HG02981 (cell line): ENCODE results near the gene SAMD1.
A peak's percentile ranks its signal among the peaks of the same experiment; 100 is the strongest.

Experiments
- ATAC-seq: cut with Tn5 transposase; IDR thresholded peaks from one replicate; pipeline ENCODE4 v1.9.1; 2021; ENCODE audit warnings: mild to moderate bottlenecking, moderate library complexity; ENCODE audit not compliant: unreplicated experiment

Gene SAMD1

DNA sequence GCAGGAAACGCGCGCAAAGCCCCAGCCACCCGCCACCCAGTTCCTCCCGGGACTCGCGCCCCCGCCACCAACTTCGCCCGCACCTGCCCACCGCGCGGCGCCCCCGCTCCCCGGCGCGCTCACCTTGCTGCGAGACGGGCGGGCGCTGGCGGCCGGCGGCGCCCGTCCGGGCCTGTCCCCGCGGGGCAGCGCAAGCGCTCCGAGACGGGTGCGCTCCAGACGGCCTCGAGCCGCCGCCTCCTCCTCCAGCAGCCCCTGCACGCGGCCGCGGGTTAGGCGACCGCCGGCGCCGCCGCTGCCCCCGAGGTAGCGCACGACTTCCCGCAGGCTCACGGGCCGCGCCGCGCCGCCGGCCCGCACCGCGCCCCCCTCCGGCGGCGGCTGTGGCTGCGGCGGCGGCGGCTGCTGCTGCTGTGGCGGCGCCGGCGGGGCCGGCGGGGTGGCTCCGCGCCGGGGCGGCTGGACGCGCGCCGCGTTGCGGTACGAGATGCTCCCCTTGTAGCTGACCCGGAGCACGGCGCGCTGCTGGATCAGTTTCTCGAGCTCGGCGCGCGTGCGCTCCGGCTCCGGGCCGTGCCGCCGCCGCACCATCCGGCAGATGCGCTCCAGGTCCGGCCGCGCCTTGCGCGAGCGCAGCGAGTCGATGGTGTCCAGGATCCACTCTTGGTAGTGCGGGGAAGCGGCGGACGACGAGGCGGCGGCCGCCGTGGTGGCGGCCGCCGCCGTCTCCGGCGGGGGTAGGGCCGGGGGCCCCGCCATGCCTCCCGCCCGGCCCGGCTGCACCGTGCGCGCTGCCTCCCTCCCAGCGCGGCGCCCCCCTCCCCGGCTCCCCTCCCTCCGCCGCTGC is 666 bp downstream of the SAMD1 start:
- ATAC-seq, result no peak

DNA sequence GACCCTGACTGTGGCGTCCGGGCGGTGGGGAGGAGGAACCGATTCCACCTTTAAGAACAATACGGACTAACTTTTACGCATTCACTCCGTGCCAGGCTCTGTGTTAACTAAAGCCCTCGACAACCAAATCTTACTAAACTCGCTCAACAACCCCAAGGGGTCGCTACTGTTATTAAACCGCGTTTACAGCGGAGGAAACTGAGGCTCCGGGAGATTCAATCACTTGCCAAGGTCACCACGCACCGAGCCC is 1.2 kb downstream of the SAMD1 start:
- no peak for ATAC-seq

DNA sequence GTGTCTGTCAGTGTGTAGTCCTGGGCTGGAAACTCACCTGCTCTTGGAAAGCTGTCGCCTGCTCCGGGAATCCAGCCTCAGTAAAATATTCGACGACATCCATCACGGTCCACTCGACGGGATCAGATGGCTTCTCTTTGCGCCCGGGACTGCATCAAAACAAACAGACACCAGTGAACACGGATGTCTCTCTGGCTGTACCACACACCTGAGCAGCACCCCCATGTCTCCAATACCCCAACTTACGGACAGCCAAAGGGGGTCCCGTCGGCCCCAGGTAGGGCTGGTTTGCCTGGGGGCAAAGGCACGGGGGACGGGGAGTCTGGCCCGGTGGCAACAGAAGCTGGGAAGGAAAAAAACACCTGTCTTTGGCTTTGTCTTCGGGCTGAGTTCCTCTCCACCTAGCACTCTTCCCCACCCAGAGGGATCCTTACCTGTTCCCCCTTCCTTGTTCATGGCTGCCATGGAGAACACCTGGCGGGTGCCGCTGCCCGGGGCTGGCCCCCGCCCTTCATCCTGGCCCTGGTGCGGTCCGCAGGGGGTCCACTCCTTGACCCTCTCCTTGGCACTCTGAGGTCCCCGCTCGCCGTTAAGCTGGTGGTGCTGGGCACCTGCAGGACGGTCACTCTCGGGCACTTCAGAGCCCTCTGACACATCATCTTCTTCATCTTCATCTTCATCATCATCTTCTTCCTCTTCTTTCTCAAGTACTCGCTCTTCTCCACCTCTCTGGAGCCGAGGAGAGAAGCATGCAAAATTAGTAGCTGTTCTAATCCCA is 1.7 kb downstream of the SAMD1 start:
- no peak for ATAC-seq

DNA sequence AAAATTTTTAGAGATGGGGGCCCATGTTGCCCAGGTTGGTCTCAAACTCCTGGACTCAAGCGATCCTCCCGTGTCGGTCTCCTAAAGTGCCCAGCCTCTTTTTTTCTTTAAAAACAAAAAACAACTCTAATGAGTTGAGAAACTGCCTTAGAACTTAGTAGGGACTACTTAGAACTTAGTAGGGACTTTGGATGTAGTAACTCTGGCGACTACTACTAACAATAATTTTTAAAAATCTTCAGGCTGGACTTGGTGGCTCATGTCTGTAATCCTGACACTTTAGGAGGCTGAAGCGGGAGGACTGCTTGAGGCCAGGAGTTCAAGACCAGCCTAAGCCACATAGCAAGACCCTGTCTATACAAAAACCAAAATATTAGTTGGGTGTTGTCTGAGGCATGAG is 4.5 kb downstream of the SAMD1 start:
- no peak for ATAC-seq

DNA sequence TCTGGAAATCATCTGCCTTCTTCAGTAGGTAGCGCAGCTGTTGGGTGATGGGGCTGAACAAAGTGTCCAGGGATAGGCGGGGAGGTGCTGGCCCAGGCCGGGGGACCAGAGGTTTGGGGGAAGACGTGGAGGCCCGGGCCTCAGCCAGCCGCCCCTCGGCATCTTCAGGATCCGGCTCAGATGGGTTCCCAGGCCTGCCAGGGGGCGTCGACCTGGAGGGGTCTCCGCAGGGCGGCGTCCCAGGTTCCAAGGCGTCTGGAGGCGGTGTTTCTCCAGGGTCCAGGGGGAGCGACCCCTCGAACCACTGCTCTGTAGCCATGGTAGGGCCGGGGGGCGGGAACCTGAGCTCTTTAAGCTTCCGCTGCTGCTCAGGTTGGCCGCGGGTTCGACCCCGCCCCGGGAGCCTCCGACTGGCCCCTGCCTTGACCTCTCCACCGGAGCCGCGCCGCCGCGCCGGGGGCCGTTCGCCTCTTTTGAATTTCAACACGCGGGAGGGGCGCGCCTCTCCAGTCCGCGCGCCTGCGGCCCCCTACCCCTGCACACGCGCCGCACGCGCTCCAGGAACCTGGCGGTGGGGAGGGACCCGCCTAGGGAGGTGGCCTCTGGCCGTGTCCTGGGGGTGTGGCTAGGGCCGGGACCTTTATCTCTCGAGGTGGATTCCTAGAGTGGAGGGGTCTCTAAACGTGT is 5.1 kb downstream of the SAMD1 start, which contains the start of gene C19orf67:
C19orf67 (minus strand) TSS at position 475 of the 687 bp plus-strand sequence; CDS start at position 319, 156 bp downstream.
- no peak for ATAC-seq

DNA sequence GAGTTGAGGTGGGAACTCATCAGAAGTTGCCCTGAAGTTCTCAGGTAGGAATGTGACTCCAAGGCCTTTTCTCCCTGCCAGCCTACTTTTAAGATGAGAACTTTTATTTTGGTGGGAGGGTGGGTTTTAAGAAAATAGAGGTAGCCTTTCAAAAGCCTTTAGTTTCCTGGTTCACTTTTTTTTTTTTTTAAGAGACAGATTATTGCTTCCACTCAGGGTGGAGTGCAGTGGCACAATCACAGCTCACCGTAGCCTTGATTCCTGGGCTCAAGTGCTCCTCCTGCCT is 7.9 kb downstream of the SAMD1 start:
- ATAC-seq, result no peak

DNA sequence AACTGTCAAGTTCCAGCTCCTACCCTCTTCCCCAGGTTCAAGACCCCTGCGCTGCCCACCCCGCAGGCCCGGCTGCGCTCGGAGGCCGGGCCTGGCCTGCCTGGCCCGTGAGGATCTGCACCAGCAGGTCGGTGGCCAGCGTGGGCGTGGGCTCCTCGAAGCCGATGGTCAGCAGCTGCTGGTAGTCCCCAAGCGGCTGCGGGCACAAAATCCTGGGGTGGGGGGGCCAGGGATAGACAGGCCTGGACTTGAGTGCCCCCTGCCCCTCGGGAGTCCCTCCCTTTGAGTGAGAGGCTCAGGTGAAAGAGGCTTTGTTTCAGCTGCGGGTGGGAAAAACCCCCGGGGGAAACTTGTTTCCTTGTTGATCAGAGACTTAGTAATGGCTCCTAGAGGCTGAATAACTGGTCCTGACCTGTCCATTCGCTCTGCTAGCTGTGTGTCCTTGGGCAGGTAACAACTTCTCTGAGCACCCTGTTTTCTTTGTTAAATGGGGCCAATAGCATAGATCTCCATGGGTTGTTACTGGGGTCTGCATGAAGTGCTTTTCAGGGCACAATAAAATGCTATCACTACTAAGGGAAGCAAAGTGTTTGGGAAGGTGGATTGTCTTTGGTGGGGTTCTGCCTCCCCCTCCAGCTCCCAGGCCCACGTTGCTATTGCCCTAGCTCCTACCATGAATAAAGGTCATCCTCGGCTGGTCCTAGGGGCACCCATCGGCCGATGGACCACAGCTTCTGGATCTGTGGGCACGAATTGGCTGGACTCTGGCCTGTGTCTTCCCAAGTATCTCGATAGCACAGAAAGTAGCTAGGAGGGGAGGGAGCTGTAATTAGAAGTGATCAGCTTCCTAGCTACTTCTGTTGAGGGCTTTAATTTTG is 8.5 kb downstream of the SAMD1 start:
- no peak for ATAC-seq

DNA sequence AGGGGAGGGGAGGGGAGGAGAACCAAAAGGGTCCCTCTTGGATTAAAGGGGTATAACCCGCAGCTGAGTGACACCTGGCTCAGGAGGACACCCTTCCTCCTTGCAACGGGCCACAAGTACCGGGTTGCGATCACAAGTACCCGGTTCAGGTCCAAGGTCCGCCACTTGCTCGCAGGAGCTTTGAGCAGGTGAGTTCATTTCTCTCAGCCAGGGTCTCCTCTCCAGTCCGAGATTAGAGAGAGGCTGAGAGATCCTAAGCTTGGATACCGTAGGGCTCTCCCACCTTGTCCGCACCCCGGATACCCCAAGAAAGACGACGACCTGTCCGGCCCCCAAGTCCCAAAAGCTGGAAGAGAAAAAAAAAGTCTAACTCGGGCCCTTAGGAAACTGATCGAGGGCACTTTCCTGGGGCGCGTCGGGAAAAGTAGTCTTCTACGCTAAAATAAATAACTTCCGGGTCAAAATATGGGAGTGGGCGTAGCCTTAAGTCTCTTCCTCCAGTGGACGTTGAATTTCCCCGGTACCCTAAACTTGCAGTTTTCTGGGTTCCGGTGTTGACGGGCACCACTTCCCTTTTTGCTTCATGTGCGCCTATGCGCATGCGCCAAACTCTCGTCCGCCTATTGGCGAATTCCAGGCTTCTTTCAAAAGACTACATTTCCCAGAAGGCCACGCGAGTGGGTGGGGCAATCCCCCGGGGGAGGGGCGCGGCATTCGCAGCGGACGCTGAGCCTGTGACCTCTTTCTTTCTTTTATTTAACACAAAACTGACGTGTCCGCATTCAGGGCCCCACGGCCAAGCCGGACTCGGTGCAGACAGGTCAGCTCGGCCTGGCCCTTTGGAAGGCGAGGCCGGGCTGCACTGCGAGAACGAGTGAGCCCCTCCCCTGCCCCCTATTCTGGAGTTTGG is 9.4 kb downstream of the SAMD1 start:
- ATAC-seq, result peak; percentile 77

DNA sequence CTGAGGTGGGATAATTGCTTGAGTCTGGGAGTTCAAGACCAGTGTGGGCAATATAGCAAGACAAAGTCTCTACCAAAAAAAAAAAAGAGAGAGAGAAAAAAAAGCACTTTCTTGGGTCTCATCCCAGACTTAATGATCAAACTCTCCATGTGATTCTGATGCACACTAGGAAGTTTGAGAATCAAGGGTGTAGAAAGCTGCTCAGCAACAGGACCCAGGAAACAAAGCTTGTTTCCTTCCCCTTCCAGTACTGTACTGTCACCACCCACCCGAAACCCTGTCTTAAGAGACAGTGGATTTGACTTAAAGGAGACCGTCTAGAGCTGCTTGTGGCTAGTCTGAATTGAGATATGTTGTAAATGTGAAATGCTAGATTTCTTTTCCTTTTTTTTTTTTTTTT is 12.1 kb downstream of the SAMD1 start:
- no peak for ATAC-seq

DNA sequence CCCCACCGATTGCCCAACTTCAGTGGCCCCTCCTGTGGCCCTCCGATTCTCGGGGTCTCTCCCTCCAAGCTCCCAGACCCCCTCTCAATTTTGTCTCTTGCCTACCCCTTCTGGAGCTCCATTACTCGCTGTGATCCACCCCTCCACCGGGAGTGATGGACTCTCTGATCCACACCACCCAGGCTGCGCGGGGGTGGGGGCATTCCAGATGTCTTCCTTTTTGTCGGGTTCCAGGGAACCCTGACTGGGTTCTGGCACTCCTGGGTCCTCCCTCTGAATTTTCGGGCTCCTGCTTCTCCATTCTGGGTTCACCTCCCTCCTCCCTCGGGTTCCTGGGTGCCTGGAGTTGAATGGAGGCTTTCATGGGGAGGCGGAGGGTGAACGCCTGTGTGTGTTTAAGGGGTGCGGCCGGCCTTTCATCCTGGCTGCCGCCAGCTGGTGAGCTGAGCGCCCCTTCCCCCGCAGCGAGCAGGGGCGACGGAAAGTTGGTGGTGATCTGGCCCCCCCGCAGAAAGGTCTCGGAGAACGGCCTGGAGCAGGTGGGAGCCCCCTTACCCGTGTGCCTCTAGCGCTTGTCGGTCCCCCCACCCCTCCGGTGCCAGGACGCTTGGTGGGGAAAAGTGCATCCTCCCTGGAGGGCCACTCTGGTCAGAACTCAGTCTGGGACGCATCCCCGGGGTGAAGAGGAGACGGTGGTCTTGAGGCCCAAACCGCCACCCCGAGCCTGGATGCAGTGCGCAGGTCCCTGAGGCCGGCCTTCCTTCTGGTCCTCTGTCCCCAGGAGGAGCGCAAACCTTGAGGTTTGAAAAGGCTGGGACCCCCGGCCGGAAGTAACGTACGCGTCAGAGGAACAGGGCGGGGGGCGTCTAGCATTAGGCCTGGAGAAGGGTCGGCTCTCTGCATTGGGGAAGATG is 16.4 kb downstream of the SAMD1 start:
- no peak for ATAC-seq

DNA sequence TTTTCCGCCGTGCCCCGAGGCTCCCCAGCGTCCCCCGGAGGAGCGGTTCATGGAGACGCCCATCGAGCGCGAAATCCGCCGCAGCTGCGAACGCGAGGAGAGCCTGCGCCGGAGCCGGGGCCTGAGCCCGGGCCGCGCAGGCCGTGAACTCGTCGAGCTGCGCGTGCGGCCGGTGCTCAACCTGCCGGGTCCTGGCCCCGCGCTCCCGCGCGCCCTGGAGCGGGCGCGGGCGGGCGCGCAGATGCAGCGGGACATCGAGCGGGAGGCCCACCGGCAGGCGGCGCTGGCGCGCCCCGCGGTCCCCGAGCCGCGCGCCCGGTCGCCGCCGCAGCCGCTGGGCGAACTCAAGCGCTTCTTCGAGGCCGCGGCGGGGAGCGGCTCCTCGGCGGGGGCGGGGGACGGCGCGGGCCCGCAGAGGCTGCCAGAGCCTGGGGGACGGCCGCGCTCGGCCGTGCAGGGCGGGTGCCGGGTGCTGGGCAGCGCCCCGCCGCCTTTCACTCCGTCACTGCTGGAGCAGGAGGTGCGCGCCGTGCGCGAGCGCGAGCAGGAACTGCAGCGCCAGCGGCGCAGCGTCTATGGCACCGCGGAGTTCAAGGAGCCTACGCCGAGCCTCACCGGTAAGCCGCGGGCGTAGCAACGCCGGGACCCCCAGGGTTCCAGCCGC is 17.2 kb downstream of the SAMD1 start:
- ATAC-seq, result peak; percentile 45

DNA sequence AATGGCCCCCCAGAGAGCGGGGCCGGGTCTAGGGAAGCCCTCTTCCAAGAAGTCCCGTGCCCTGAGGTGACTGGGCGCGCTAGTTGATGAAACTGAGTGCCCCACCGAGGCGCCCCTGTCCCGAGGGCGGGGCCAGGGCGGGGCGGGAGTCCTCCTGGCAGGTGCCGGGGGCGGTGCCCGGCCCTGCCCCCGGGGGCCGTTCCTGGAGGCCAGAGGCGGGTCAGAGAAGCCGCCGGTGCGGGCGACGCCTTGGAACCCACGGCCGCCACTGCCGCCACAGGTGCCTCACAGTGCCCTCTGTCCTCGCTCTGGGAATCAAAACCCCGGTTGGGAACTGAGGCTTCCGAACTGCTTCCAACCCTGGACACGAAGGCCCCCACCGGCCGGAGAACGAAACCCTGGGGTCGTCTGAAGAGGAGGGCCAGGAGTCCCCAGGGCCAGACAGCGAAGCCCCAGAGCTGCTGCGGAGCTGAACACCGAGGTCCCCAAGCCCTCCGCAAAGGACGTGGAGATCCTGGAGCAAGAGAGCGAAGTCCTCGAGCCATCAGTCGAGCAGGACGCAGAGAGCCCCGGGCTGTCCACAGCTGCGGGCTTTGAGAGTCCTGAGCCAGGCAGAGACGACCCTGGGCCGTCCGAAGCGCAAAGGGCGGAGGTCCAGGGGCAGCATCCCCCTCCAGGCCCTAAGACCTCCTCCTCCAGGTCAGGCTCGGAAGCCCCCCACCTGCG is 17.9 kb downstream of the SAMD1 start, which contains the start of gene MISP3:
MISP3 (plus strand) TSS at position 252 of the 726 bp plus-strand sequence. CDS start 524 bp downstream, outside the sequence.
- no peak for ATAC-seq

DNA sequence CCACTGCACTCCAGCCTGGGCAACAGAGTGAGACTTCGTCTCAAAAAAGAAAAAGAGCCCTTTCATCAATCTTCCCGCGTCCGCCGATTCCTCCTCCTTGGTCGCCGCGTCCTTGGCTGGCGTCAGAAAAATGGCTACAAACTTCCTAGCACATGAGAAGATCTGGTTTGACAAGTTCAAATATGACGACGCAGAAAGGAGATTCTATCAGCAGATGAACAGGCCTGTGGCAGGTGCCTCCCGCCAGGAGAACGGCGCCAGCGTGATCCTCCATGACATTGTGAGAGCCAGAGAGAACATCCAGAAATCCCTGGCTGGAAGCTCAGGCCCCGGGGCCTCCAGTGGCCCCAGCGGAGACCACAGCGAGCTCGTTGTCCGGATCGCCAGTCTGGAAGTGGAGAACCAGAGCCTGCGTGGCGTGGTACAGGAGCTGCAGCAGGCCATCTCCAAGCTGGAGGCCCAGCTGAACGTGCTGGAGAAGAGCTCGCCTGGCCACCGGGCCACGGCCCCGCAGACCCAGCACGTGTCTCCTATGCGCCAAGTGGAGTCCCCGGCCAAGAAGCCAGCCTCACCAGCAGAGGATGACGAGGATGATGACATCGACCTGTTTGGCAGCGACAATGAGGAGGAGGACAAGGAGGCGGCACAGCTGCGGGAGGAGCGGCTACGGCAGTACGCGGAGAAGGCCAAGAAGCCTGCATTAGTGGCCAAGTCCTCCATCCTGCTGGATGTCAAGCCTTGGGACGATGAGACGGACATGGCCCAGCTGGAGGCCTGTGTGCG is 20.1 kb downstream of the SAMD1 start:
- no peak for ATAC-seq

DNA sequence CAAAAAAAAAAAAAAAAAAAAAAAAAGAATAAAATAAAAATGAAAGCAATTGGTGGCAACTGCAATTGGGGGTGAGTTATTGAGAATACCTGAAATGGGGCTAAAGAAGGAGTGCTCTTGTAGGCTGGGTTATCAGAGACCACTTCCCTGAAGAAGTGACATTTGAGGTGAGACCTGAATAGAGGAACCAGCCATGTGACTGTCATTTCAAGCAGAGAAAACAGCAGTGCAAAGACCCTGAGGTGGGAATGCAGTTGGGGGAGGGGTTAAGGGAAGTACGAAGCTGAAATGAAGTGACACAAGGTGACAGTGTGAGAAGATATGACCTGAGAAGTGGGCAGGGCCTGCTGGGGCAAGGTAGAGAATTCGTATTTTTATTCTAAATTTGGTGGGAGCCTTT is 24.4 kb downstream of the SAMD1 start:
- ATAC-seq, result no peak

DNA sequence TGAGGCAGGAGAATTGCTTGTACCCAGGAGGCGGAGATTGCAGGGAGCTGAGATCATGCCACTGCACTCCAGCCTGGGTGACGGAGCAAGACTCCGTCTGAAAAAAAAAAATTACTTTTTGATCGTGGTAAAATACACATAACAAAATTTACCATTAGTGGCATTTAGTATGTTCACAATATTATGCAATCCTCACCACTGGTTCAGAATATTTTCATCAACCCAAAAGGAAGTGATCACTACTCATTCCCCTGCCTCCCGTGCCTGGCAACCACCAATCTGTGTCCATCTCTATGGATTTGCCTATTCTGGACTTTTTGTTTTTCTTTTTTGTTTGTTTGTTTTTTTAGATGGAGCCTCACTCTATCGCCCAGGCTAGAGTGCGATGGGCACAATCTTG is 27.4 kb downstream of the SAMD1 start:
- ATAC-seq, result no peak

DNA sequence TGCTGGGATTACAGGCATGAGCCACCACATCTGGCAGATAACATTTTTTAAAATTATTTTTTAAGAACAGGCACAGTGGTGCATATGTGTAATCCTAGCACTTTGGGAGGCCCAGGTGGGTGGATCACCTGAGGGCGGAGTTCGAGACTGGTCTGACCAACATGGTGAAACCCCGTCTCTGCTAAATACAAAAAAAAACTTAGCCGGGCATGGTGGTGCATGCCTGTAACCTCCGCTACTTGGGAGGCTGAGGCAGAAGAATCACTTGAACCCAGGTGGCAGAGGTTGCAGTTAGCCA is 28.0 kb downstream of the SAMD1 start:
- no peak for ATAC-seq
